HG03103 (cell line): Measurements from ENCODE around the gene CBL.

Experiments used
- ATAC-seq: cut with Tn5 transposase; IDR thresholded peaks from one replicate; pipeline ENCODE4 v1.9.1; 2021; ENCODE audit warnings: low read depth; ENCODE audit not compliant: unreplicated experiment

Gene CBL

GRCh38 chr11:119340335-119341221, 134.4 kb downstream of the CBL start, which contains the start of gene C1QTNF5:
C1QTNF5 (minus strand) TSS chr11:119340883; CDS start chr11:119340397, 486 bp downstream.
- ATAC-seq: no peak

- no peak for ATAC-seq
Measured at GRCh38 chr11:119341222-119342022, 135.3 kb downstream of the CBL start.

- ATAC-seq: no peak
Measured at GRCh38 chr11:119342023-119342300, 135.8 kb downstream of the CBL start.

- ATAC-seq: no peak
Measured at GRCh38 chr11:119342362-119343130, 136.4 kb downstream of the CBL start.

- no peak for ATAC-seq
Measured at GRCh38 chr11:119343726-119344125, 137.6 kb downstream of the CBL start.

- no peak for ATAC-seq
Measured at GRCh38 chr11:119344291-119345010, 138.3 kb downstream of the CBL start.

- no peak for ATAC-seq
Measured at GRCh38 chr11:119345685-119346084, 139.5 kb downstream of the CBL start.

GRCh38 chr11:119346605-119347004, 140.5 kb downstream of the CBL start, which contains the start of gene MFRP:
MFRP (minus strand) TSS chr11:119346705; CDS start chr11:119346513, 192 bp downstream.
- no peak for ATAC-seq

GRCh38 chr11:119347242-119347641, 141.1 kb downstream of the CBL start:
- ATAC-seq: no peak

- ATAC-seq: no peak
Measured at GRCh38 chr11:119347940-119348605, 141.9 kb downstream of the CBL start.

GRCh38 chr11:119350302-119350701, 144.2 kb downstream of the CBL start:
- no peak for ATAC-seq

GRCh38 chr11:119351232-119351631, 145.1 kb downstream of the CBL start:
- ATAC-seq: no peak

GRCh38 chr11:119352857-119353260, 146.7 kb downstream of the CBL start:
- ATAC-seq: no peak

GRCh38 chr11:119355091-119355843, 149.1 kb downstream of the CBL start:
- ATAC-seq: no peak

GRCh38 chr11:119356349-119357031, 150.4 kb downstream of the CBL start:
- ATAC-seq: peak; percentile 66

- no peak for ATAC-seq
Measured at GRCh38 chr11:119357074-119357473, 150.9 kb downstream of the CBL start.
